ENCODE data around the gene RGMB.
"Not testable (repeated sequence)": the region's sequence is repeated elsewhere in the genome, so short reads cannot be mapped to it uniquely, and the experiment has no call there.

RGMB gene

GRCh38 chr5:98773464-98774191, at the start of gene RGMB:
TSS of gene RGMB (plus strand) at chr5:98773663. CDS start at chr5:98774071, 408 bp downstream.
- DNase-seq (ENCODE audit: low read depth): peak; percentile 84

- no peak for DNase-seq (ENCODE audit: low read depth)
These were observed 47.2 kb upstream of the RGMB start for GRCh38 chr5:98726258-98726657.

GRCh38 chr5:98727686-98728085, 45.8 kb upstream of the RGMB start:
- no peak for DNase-seq (ENCODE audit: low read depth)

- DNase-seq (ENCODE audit: low read depth): no peak
These were observed 38.8 kb upstream of the RGMB start for GRCh38 chr5:98734646-98735045.

- no peak for DNase-seq (ENCODE audit: low read depth)
These were observed 37.5 kb upstream of the RGMB start for GRCh38 chr5:98735806-98736507.

GRCh38 chr5:98736753-98737152, 36.7 kb upstream of the RGMB start:
- DNase-seq (ENCODE audit: low read depth): no peak

- not testable (repeated sequence) for DNase-seq (ENCODE audit: low read depth)
These were observed 36.0 kb upstream of the RGMB start for GRCh38 chr5:98737441-98737840.

- not testable (repeated sequence) for DNase-seq (ENCODE audit: low read depth)
These were observed 34.8 kb upstream of the RGMB start for GRCh38 chr5:98738481-98739149.

GRCh38 chr5:98741926-98742325, 31.5 kb upstream of the RGMB start:
- DNase-seq (ENCODE audit: low read depth): no peak

- no peak for DNase-seq (ENCODE audit: low read depth)
These were observed 30.9 kb upstream of the RGMB start for GRCh38 chr5:98742396-98743073.

GRCh38 chr5:98748259-98748658, 25.2 kb upstream of the RGMB start:
- not testable (repeated sequence) for DNase-seq (ENCODE audit: low read depth)

- no peak for DNase-seq (ENCODE audit: low read depth)
These were observed 24.4 kb upstream of the RGMB start for GRCh38 chr5:98749046-98749445.

- DNase-seq (ENCODE audit: low read depth): no peak
These were observed 22.8 kb upstream of the RGMB start for GRCh38 chr5:98750693-98751092.

- DNase-seq (ENCODE audit: low read depth): not testable (repeated sequence)
These were observed 21.1 kb upstream of the RGMB start for GRCh38 chr5:98752331-98752730.

GRCh38 chr5:98752801-98753200, 20.7 kb upstream of the RGMB start:
- not testable (repeated sequence) for DNase-seq (ENCODE audit: low read depth)

GRCh38 chr5:98753507-98753906, 20.0 kb upstream of the RGMB start:
- DNase-seq (ENCODE audit: low read depth): no peak

- no peak for DNase-seq (ENCODE audit: low read depth)
These were observed 18.1 kb upstream of the RGMB start for GRCh38 chr5:98755406-98755805.

GRCh38 chr5:98757978-98758377, 15.5 kb upstream of the RGMB start:
- no peak for DNase-seq (ENCODE audit: low read depth)

- DNase-seq (ENCODE audit: low read depth): no peak
These were observed 10.3 kb upstream of the RGMB start for GRCh38 chr5:98763001-98763630.

GRCh38 chr5:98765815-98766214, 7.6 kb upstream of the RGMB start:
- no peak for DNase-seq (ENCODE audit: low read depth)

GRCh38 chr5:98767581-98767980, 5.9 kb upstream of the RGMB start:
- no peak for DNase-seq (ENCODE audit: low read depth)

All from activated T-cell treated with anti-CD3 and anti-CD28 coated beads for 48 hours (primary cell).